Stimulated activated naive CD4-positive, alpha-beta T cell (primary cell): ENCODE results near the gene PRELID1.

Experiments used
- DNase-seq, 6 experiments: peaks; one replicate each; lab custom pipeline; 2025; lab: John Stamatoyannopoulos, UW

Gene PRELID1

DNA sequence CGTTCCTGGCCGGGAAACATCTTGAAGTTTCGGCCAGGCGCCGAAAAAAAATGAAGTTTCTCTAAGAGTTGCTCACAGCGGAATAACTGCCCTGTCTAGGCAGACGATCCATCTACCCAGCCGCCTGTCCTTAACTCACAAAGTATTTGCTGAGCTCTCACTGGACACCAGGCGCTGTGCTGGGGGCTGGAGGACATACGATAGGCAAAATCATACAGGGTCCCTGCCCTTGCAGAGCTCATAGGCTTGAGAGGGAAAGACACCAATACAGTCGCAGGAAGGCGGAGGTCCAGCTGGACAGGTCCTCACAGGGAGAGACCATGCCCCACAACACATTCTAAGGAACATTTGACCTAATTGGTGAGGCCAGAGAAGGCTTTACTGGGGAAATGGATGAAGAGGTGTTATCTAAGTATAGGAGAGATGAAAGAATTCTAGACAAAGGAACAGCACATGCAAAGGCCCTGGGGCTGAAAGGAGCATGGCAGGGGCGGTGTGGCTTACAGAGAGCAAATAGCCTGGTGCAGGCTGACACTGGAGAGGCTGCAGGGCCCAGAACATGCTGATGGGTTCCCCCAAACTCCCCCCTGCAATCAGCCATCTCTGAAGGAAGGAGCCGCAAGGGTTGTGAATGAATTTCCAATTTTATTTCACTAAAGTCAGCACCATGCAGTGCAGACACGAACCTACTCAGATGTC lies 10.1 kb downstream of the PRELID1 start:
- DNase-seq = no peak

DNA sequence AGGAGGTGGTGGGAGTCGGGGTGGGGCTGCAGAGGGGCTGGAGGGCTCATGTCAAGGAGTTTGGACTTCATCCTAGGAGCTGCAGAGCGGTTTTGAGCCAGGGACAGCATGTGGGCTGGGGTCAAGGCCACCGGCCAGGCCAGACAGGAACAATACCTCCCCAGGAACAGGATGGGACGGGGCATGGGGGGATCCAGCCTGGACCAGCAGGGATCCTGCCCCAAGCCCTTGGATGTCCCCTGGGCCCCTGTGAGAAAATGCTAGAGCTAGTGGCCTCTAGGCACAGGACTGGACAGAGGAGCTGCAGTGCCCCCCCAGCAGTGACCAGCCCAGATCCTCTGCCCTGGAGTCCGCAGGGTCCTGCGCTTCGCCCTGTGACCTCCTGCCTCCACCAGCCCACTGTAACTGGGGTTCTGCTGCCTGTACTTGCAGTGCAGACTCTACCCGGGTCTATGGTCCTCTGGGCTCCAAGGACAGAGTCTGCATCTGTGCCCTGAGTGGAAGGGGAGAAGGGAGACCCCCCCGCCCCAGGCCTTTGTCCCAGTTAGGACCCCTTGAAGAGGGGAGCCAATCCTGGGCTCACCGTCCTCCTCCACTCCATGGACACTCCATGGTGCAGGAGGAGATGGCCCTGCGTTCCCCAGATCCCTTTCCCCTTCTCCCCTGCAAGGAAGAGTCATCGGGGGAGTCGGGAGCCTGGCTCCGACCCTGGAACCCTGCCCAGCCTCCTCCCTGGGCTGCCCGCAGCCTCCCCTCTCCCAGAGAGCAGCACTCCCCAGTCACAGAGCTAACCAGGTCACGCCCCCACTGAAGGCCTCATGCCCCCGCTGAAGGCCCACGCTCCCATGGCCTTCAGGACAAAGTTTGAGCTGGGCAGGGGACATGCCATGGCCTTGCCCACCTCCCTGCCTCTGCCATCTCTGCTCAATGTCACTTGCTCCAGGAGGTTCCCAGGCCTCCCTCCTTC lies 11.1 kb downstream of the PRELID1 start:
- no peak for DNase-seq

DNA sequence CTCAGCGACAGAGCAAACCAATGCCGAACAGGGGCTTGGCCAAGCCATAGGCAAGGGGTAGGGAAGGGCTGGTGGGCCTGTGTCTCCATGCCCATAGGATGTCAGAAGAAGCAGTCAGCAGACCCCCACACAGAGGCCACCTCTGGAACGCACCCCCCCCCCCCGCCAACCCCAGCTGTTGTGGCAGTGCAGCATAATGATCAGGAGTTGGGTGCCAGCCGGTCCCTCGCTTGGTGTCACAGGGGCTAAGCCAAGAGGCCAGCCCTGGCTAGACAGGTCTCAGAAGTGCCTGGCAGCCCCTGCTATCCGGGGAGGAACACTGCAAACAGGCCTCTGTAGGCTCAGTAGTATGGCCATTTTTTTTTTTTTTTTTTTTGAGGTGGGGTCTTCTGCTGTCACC lies 11.8 kb downstream of the PRELID1 start:
- no peak for DNase-seq

DNA sequence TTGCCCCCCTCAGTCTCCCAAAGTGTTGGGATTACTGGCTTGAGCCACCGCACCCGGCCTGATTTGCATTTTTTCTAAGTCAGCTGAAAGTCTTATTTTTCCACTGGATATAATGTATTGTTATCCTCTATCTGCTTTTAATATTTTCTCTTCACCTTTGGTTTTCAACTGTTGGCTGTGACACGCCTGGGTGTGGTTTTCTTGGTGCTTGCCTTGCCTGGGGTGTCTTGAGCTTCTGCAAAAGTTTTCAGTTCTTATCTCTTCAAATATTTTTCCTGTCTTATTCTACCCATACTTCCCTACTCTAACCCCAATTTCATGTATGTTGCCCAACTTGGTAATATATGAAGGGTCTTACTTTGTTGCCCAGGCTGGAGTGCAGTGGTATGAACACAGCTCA lies 12.4 kb downstream of the PRELID1 start:
- DNase-seq = no peak

DNA sequence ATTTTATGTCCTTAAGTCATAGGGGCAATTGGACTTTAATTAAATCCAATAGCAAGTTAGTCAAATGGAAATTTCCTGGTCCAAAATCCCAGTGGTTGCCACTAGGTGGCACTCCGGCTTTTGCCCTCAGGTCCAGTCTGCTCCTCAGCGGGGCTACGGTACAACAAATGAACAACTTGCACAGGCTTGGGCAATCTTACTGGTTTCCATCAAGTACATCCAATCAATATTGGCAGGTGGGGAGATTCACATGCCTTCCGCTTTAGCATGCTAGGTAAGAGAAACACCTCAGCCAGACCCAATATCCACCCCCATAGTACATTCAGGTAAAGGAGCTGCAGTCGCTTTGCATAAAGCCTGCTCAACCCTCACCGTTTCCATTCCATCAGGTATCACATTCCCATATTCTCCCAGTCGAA lies 14.4 kb downstream of the PRELID1 start:
- DNase-seq = peak; percentile 31 to 71 (median 54)

DNA sequence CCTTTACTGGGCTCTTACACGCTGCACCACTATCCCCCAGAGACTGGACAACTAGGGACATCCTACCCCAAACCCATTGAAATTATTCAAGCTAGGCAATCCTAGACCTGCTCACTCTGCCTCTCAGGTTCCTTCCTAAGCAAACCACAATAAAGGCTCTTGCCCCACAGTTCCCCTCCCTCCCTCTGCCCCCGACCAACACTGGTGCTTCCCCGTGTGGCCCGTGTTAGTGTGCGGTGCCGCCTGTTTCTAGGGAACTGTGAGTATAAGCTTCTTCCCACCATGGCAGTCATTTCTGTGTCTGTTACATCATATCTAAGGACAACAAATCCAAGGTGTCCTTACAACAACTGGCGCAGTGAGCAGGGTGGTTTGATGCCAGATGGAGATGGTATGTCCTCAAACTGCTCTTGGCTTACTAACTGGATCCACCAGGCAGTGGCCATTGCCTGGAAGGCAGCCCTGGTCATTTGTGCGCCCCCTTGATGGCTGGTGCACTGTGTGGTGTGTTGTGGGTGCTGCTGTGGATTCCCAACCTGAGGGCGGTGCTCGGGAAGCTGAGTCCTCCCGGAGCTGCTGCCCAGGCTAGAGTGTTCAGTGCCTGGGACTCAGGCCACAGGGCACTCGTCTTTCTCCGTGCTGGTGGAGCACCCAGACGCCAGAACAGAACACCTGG lies 16.5 kb downstream of the PRELID1 start:
- peak in 1 of 6 experiments; percentile 8 for DNase-seq

DNA sequence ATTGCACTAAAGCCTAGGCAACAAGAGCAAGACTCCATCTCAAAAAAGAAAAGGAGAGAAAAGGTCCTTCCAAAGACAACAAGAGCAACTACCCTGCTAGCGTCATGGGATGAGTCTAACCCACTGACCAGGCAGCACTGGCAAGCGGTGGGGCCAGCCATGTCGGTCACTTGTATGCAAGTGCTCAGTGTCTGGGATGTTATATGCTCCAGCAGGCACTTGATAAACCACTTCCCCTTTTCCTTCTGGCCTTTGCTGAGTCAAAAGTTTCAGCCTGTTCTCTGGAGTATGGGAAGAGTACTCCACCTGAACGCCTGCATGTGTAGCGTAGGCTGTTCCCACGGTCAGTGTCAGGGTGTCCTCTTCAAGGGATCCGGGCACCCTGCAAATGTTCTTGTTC lies 17.3 kb downstream of the PRELID1 start:
- DNase-seq = no peak

DNA sequence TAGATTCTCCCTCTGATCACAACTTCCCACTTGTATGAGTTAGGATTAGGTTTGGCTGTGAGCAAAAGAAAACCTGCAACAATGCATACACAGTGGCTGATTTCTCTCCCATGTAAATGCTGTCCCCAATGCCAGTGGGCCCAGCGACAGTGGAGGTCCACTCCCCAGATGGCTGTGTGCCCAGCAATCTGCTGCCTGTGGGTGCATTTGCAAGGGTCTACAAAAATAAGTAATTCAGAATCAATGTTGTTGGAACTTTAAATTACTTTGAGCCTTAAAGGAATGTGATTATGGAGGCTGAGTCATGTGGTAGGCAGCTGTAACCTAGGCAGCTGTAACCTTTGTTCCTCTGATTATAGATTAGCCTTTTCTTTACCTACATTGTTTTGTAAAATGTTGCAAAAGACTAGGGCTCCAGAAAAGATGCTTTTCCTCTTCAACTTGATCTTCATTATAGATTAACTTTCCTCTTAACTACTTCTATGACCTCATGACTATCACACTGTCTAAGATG lies 22.3 kb downstream of the PRELID1 start:
- DNase-seq = no peak

DNA sequence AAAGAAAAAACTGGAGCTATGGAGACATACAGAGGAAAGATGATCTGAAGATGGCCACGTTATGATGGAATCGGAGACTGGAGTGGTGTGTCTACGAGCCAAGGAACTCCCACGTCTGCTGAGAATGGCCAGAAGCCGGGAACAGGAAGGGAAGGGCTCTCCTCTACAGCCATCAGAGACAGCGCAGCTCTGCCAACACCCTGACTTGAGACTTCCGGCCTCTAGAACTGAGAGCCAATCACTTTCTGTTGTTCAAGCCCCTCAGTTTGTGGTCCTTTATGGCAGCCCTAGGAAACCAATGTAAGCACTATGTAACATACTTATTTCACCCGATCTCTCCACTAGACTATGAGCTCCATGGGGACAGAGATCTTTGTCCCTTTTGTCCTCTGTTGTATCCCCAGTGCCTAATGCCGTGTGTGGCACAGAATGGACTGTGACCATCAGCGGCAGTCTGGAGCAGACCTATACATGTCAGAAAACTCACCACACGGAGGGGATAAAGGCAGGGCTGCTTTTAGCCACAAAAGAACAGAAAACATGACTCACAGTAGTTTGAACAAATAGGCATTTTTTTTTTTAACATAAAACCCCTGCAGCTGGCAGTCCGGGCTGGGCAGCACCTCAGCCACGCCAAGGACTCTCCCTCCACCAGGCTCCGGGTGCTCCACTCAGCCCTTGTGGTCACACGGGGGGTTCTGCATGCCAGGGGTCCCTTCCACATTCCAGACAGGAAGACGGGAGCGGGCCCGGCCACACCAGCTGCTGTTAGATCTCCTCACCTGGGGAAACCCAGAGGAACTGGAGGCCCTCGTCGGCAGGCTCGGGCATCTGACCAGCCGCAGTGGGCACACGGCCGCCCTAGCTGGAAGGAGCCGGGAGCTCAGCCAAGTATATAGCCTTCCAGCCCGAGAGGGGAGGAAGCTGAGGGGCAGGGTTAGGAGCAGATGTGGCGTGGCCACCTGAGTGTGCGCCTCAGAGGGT lies 24.2 kb downstream of the PRELID1 start:
- DNase-seq = no peak

DNA sequence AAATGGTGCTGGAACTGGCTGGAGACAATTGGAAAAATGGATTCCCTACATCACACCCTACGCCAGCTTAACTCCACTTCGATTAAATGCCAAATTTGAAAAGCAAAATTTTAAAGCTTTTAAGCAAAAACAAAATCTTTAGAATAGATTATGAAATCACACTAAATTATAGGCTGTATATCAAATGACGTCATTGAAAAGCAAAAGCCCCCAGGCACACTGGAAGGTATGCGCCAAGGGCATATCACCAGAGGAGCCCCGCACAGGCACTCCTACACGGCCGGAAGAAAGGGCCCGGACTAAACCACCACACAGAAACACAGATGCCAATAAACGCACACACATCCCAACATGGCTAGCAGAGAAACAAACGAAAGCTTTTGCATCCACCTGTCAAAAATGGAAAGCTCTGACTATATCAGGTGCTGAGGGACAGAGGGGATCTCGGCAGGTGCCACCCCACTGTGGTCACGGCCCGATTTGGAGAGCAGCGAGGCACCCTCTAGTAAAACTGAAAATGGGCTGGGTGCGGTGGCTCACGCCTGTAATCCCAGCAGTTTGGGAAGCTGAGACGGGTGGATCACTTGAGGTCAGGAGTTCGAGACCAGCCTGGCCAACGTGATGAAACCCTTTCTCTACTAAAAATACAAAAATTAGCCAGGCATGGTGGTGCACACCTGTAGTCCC lies 25.1 kb downstream of the PRELID1 start:
- no peak for DNase-seq

DNA sequence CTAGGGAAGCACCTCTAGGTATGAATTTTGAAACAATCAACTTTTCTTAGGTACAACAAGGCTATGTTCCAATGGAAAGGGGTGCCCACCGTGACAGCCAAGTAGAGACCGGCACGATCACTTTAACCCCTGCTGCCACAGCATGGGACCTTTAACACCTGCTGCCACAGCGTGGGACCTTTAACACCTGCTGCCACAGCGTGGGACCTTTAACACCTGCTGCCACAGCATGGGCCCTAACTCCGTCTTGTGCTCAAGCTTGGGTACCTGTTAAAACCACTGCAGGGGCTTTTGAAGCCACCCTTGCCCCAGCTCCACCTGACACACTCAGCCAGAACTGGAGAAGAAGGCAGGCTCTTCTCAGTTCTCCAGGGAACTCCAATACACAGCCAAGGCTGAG lies 26.3 kb downstream of the PRELID1 start:
- DNase-seq = no peak

DNA sequence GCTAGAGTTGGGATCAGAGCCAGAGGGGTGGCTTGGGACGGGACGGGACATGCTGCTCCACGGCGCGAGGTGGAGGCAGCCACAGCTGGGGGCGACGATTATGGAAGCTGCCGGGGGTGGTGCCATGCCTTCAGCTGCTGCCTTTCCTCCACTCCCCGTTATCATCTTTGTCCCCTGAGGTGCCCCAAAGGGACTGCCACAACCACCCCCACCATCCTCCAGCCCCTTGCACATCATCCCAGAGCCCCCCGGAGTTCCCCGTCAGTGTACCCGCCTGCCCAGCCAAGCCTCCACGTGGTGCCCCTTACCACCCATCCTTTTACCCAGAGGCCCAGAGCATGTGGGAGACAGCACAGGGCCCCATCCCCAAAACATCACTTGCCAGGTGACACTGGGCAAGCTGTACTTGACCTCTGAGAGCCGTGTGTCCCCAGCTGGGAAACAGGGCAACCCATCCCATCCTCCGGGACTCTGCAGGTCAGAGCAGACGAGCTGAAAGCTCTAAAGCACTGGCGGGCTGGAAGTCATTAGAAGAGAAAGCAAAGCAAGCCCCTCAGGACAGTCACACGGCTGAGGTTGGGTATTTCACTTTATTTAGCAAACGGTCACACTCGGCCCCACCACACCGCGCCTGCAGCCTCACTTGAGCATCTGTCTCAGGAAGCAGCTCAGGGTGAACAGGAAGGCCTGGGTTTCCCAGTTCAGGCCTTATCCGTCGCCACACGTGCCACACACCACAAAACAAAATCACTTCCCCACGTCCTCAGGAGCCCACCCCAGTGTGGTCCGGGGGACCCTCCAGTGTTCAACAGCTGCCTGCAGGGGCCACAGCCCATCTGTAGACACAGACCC lies 27.6 kb downstream of the PRELID1 start:
- DNase-seq = no peak

DNA sequence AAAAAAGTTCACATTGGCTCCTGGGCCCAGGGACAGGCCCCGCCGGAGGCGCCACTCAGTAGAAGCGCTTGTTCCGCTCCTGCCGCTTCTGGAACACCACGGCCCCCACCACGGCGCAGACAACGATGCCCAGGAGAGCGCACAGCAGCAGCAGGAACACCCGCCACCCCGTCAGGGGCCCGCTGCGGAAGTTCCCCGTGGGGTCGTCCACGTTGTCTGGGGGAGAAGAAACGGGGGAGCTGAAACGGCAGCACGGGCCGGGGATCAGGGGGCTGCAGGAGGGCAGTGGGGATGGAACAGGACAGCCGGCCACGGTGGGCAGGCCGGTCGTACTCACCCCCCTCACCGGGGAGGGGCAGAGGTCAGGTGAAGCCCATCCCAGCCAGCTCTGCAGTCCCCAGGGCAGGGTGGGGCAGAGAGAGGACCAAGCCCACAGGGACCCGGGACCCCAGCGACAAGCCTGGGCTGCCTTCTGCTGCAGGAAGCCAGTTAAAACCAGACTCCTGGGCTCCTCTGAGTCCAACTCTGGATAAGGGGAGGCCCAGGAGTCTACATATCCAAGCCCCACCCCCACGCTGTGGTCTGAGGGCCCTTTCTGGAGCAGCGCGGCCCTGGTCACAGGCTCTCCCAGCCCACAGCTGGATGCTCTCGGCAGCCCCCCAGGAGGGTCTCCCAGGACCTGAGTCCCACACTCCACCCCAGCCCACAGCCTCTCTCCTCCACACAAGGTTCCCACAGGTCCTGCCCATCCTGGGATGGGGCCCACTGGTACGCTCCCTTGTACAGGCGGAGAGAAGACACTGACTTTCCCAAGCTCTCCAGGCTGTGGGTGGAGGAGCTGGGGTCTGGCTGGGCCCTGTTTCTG lies 28.7 kb downstream of the PRELID1 start:
- no peak for DNase-seq

DNA sequence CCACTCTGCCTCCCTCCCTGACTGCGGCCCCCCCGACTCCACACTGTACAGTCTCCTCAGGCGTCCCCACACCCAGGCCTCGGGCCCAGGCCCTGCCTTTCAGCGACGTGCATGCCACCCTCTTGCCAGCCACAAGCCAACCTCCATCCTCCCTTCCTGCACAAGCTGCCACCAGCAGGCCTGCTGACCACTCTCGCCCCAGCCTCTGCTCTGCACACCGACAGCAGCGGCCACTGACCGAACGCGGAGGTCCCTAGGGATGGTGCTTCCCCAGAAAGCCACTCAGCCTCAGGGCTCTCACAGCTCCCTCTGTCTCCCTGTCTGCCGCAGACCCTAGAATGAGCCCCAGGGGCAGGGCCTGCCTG lies 29.3 kb downstream of the PRELID1 start:
- DNase-seq = no peak

DNA sequence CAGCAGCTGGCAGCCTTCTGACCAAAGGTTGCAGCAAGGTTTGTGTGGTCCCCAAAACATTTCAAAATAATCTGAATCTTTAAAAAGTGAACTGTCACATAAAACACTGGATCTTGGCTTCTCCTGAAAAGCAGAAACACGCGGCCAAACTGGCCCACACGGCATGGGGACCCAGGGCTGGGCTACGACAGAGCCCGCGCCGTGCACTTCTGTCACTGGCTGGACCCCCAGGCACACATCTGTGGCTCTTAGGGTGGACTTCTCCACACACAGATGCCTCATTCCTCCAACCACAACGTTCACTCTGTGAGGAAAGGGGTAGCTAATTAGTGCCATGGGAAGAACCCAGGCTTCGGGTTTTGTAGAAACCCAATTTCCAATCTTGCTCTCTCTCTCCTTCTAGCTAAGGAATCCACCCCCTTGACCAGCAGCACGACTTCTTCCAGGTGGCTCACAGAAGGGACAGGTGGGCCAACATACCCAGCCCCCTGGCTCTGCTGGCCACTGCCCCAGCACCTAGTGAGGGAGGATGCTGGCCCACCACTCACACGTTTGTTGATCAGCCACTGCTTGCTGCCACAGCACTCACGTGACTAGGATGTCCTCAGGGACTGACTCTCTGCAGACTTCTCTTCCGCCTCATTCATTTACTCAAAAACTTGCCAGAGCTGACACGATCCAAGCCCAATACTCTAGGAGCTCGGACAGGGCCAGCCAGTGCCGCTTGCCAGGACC lies 30.0 kb downstream of the PRELID1 start:
- DNase-seq = no peak

DNA sequence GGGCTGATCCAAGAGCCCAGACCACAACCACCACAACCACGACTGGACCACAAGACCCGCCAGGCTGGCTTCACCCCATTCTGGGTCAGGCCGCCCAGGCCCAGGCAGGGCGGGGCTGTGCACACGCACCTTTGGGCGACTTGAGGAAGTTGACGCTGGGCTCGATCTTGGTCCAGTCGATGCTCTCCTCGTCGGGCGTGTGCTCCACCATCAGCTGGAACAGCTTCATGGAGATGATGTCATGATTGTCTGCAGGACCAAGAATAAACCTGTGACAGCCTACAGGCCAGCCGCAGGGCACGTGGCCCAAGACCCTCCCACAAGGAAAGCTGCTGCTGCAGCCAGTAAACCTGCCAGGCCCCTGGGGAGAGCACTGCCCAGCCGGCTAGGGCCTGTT lies 30.6 kb downstream of the PRELID1 start:
- DNase-seq = no peak

DNA sequence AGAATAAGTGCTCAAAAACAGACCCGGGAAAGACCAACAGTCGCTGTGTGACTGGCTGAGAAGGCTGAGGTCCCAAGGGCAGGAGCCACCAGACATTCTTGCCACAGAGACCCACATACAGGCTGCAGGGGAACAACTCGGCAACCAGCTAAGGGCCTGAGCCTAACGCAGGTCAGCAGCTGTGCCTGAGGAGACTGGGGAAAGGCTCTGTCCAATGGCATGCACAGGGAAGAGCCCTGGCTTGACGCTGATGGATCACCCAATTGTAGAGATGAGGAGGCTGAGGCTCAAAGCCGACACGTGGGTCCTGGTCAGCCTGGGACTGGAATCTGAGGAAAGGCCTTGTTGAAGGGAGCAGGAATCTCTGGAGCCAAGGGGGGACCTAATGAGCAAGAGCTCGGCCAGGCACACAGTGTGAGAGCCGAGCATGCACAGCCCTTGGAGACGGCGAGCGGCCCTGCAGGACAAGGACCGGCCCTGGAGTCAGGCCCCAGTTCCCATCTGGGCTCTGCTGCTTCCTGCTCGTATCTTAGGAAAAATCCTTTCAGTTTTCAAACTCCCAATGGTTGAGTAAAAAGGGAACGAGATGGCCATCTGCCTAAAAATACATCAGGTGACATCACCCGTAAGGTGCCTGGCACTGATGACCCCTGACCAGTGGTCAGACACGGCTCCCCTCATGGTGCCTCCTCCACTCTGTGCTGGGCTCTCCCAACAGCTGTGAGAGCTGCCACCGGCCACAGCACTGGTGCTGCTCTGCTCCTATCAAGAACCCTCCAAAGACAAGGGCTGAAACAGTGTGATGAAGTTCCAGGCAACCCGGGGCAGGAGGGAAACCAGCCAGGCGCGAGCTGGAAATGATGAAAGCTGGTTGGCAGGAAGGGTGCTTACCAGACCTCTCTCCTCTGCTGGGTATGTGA lies 31.4 kb downstream of the PRELID1 start:
- no peak for DNase-seq
